Natural killer cell treated with Interleukin-12 subunit alpha and Interleukin-12 subunit beta and Interleukin-15 and Interleukin-18, amount 100 ng/mL, for 72 hours (primary cell): ENCODE data around the gene TDRD7. TPM values are rescaled to one million over a fixed set of nuclear protein-coding genes. Genes with fewer than 3 reads are reported as not detected.
"Not testable (repeated sequence)": the region's sequence is repeated elsewhere in the genome, so short reads cannot be mapped to it uniquely, and the experiment has no call there.

Experiments
- ATAC-seq, 2 donors: fragments of 150-1000 bp; cut with Tn5 transposase in 1 of 2; sonication (Bioruptor Pico), chemical (Tn5 transposase) in 1 of 2; 2 replicates each; pipeline ENCODE4 v1.10.0; 2021
- DNase-seq: peaks from one replicate; pipeline ENCODE4 v3.0.0; 2022; ENCODE audit warnings: low spot score
- H3K27ac Mint-ChIP-seq, 2 donors: 1 replicate in 1 of 2; 2 replicates in 1 of 2; pipeline ENCODE4 v1.8.0; 2022; ENCODE audit warnings: mixed read lengths in 2 of 2, mild to moderate bottlenecking in 1 of 2, moderate library complexity in 1 of 2
- H3K27me3 Mint-ChIP-seq, 2 donors: 1 replicate in 1 of 2; 2 replicates in 1 of 2; pipeline ENCODE4 v1.8.0; 2022; ENCODE audit warnings: mixed read lengths in 2 of 2
- H3K36me3 Mint-ChIP-seq: one replicate; pipeline ENCODE4 v1.8.0; 2022; ENCODE audit warnings: mixed read lengths
- H3K4me1 Mint-ChIP-seq, 2 donors: 1 replicate in 1 of 2; 2 replicates in 1 of 2; pipeline ENCODE4 v1.8.0; 2022; ENCODE audit warnings: low read depth in 2 of 2, mixed read lengths in 2 of 2, mild to moderate bottlenecking in 1 of 2
- H3K4me3 Mint-ChIP-seq: one replicate; pipeline ENCODE4 v1.8.0; 2022; ENCODE audit warnings: mixed read lengths
- H3K9me3 Mint-ChIP-seq: 2 replicates; pipeline ENCODE4 v1.8.0; 2022; ENCODE audit warnings: mixed read lengths
- total RNA-seq, 2 donors: library from RNA; stranded (reverse); gene quantifications; one replicate each; pipeline ENCODE4 v1.2.3, GENCODE V29; 2022

Gene TDRD7
- total RNA-seq, 2 donors from 2014 or later, result 4.5 to 10.3 TPM

- Mint-ChIP-seq H3K4me3 (no peak overlapping the region), H3K27ac (no peak overlapping the region), H3K27me3 (no peaks in the 10 kb centered on the region), H3K4me1 (peaks cover 0 to 3% of the 10 kb centered on the region in 2 donors), H3K9me3 (no peaks in the 10 kb centered on the region), H3K36me3 (peaks cover 32% of the 10 kb centered on the region)
- ATAC-seq, result no peak
- DNase-seq, result no peak
These were observed 75.2 kb downstream of the TDRD7 start for GRCh38 chr9:97487107-97487506.

- Mint-ChIP-seq H3K36me3 (peaks cover 32% of the 10 kb centered on the region), H3K27ac (no peak overlapping the region)
These were observed 76.0 kb downstream of the TDRD7 start for GRCh38 chr9:97487861-97488260.

GRCh38 chr9:97491216-97491999 is 79.5 kb downstream of the TDRD7 start:
- H3K36me3 Mint-ChIP-seq, result peaks cover 24% of the 10 kb centered on the region
- peaks cover 0 to 3% of the 10 kb centered on the region in 2 donors for H3K4me1 Mint-ChIP-seq

More at GRCh38 chr9:97487861-97488260, 76.0 kb downstream of the TDRD7 start:
- Mint-ChIP-seq H3K9me3 (no peaks in the 10 kb centered on the region), H3K4me3 (no peak overlapping the region), H3K4me1 (peaks cover 0 to 3% of the 10 kb centered on the region in 2 donors), H3K27me3 (no peaks in the 10 kb centered on the region)
- DNase-seq (no peak), ATAC-seq (no peak)

GRCh38 chr9:97497558-97498375 is 85.9 kb downstream of the TDRD7 start:
- H3K9me3 Mint-ChIP-seq, ATAC-seq, H3K36me3 Mint-ChIP-seq, H3K4me3 Mint-ChIP-seq, H3K4me1 Mint-ChIP-seq, H3K27ac Mint-ChIP-seq, DNase-seq: not testable (repeated sequence)
- peaks cover 10 to 19% of the 10 kb centered on the region in 2 donors for H3K27me3 Mint-ChIP-seq

More at GRCh38 chr9:97491216-97491999, 79.5 kb downstream of the TDRD7 start:
- no peak overlapping the region for H3K27ac Mint-ChIP-seq
- no peak for ATAC-seq
- DNase-seq, result no peak
- H3K27me3 Mint-ChIP-seq, result no peaks in the 10 kb centered on the region
- H3K9me3 Mint-ChIP-seq, result no peaks in the 10 kb centered on the region
- H3K4me3 Mint-ChIP-seq, result no peak overlapping the region

- peaks cover 11 to 12% of the 10 kb centered on the region in 2 donors for H3K4me1 Mint-ChIP-seq
These were observed 87.0 kb downstream of the TDRD7 start for GRCh38 chr9:97498846-97499245.

GRCh38 chr9:97500263-97500662 is 88.4 kb downstream of the TDRD7 start:
- Mint-ChIP-seq H3K36me3 (peaks cover 9% of the 10 kb centered on the region), H3K27me3 (peaks cover 19 to 31% of the 10 kb centered on the region in 2 donors), H3K4me1 (peaks cover 11 to 12% of the 10 kb centered on the region in 2 donors), H3K9me3 (no peaks in the 10 kb centered on the region), H3K4me3 (peak overlapping the region; percentile 41), H3K27ac (no peak overlapping the region)
- no peak for DNase-seq
- no peak for ATAC-seq

More at GRCh38 chr9:97498846-97499245, 87.0 kb downstream of the TDRD7 start:
- H3K27ac Mint-ChIP-seq, H3K4me3 Mint-ChIP-seq, ATAC-seq, H3K36me3 Mint-ChIP-seq, H3K9me3 Mint-ChIP-seq, DNase-seq: not testable (repeated sequence)
- peaks cover 19 to 21% of the 10 kb centered on the region in 2 donors for H3K27me3 Mint-ChIP-seq

- peak overlapping the region; percentile 41 for H3K4me3 Mint-ChIP-seq
- DNase-seq, result no peak
- peaks cover 11 to 12% of the 10 kb centered on the region in 2 donors for H3K4me1 Mint-ChIP-seq
- no peak overlapping the region for H3K27ac Mint-ChIP-seq
- H3K36me3 Mint-ChIP-seq, result peaks cover 9% of the 10 kb centered on the region
- no peaks in the 10 kb centered on the region for H3K9me3 Mint-ChIP-seq
- no peak for ATAC-seq
- H3K27me3 Mint-ChIP-seq, result peaks cover 19 to 31% of the 10 kb centered on the region in 2 donors
These were observed 88.9 kb downstream of the TDRD7 start for GRCh38 chr9:97500765-97501176.

GRCh38 chr9:97501177-97501971 is 89.5 kb downstream of the TDRD7 start, which contains the start of gene TMOD1:
TSS of gene TMOD1 (plus strand) at chr9:97501666. CDS start at chr9:97524189, 22,523 bp downstream.
- H3K27me3 Mint-ChIP-seq, result peaks cover 19 to 31% of the 10 kb centered on the region in 2 donors
- H3K27ac Mint-ChIP-seq, result no peak within 1 kb of the TSS
- peak within 1 kb of the TSS; percentile 73 for H3K4me3 Mint-ChIP-seq
- ATAC-seq, result peak; percentile 87 to 93
- H3K9me3 Mint-ChIP-seq, result no peaks in the 10 kb centered on the region
- H3K36me3 Mint-ChIP-seq, result peaks cover 8% of the 10 kb centered on the region
- H3K4me1 Mint-ChIP-seq, result peaks cover 11 to 12% of the 10 kb centered on the region in 2 donors
- no peak for DNase-seq

- H3K27ac Mint-ChIP-seq, result no peak overlapping the region
- peaks cover 11 to 12% of the 10 kb centered on the region in 2 donors for H3K4me1 Mint-ChIP-seq
- peak overlapping the region; percentile 73 for H3K4me3 Mint-ChIP-seq
- no peaks in the 10 kb centered on the region for H3K9me3 Mint-ChIP-seq
- DNase-seq (no peak), ATAC-seq (peak in 1 of 2 donors; percentile 3)
- H3K27me3 Mint-ChIP-seq, result peaks cover 19 to 31% of the 10 kb centered on the region in 2 donors
- peaks cover 3% of the 10 kb centered on the region for H3K36me3 Mint-ChIP-seq
These were observed 90.0 kb downstream of the TDRD7 start for GRCh38 chr9:97501972-97502221.

GRCh38 chr9:97502222-97502983 is 90.5 kb downstream of the TDRD7 start:
- ATAC-seq (peak in 1 of 2 donors; percentile 24), DNase-seq (no peak)
- H3K36me3 Mint-ChIP-seq, result no peaks in the 10 kb centered on the region
- peaks cover 19 to 31% of the 10 kb centered on the region in 2 donors for H3K27me3 Mint-ChIP-seq
- no peaks in the 10 kb centered on the region for H3K9me3 Mint-ChIP-seq
- peak overlapping the region in 1 of 2 donors; percentile 66 for H3K27ac Mint-ChIP-seq
- H3K4me3 Mint-ChIP-seq, result peak overlapping the region; percentile 73
- peaks cover 11 to 12% of the 10 kb centered on the region in 2 donors for H3K4me1 Mint-ChIP-seq

GRCh38 chr9:97502984-97503861 is 91.3 kb downstream of the TDRD7 start:
- no peaks in the 10 kb centered on the region for H3K9me3 Mint-ChIP-seq
- no peak for DNase-seq
- ATAC-seq, result no peak
- H3K27ac Mint-ChIP-seq, result peak overlapping the region in 1 of 2 donors; percentile 66
- no peaks in the 10 kb centered on the region for H3K36me3 Mint-ChIP-seq
- H3K4me3 Mint-ChIP-seq, result peak overlapping the region; percentile 73
- H3K4me1 Mint-ChIP-seq, result peaks cover 11 to 12% of the 10 kb centered on the region in 2 donors
- H3K27me3 Mint-ChIP-seq, result peaks cover 19 to 31% of the 10 kb centered on the region in 2 donors

- DNase-seq (no peak), ATAC-seq (no peak)
- Mint-ChIP-seq H3K27me3 (peaks cover 19 to 35% of the 10 kb centered on the region in 2 donors), H3K4me1 (peaks cover 11 to 12% of the 10 kb centered on the region in 2 donors), H3K9me3 (no peaks in the 10 kb centered on the region), H3K27ac (no peak overlapping the region), H3K36me3 (no peaks in the 10 kb centered on the region), H3K4me3 (no peak overlapping the region)
These were observed 91.9 kb downstream of the TDRD7 start for GRCh38 chr9:97503862-97504210.
